Neural cell (in vitro differentiated cells): ENCODE data around the gene CIZ1. TPM values are rescaled to one million over a fixed set of nuclear protein-coding genes. Genes with fewer than 3 reads are reported as not detected.

Experiments used
- H2AFZ ChIP-seq: fragments of 200-600, 300-800 bp; sonication (generic), shearing (Covaris generic); 2 replicates; pipeline ENCODE4 v1.6.0; 2014; ENCODE audit warnings: low read depth, mild to moderate bottlenecking, antibody characterized with exemption, low read length, moderate library complexity
- H3F3A ChIP-seq: fragments of 200-600 bp; shearing (Covaris generic); 2 replicates; pipeline ENCODE4 v1.6.1; 2016; ENCODE audit warnings: mild to moderate bottlenecking, moderate library complexity, mixed read lengths, antibody characterized with exemption, low read length; ENCODE audit not compliant: insufficient read depth, poor library complexity, severe bottlenecking
- H3K27ac ChIP-seq: fragments of 200-600, 300-800 bp; sonication (generic), shearing (Covaris generic); 2 replicates; pipeline ENCODE4 v1.5.1; 2014; ENCODE audit warnings: mild to moderate bottlenecking, low read length, moderate library complexity
- H3K27me3 ChIP-seq: fragments of 300-800, 200-600 bp; sonication (generic), shearing (Covaris generic); 2 replicates; pipeline ENCODE4 v1.6.0; 2014; ENCODE audit warnings: mild to moderate bottlenecking, low read depth, low read length, moderate library complexity; ENCODE audit not compliant: insufficient read depth
- H3K36me3 ChIP-seq: fragments of 300-800, 200-600 bp; sonication (generic), shearing (Covaris generic); 2 replicates; pipeline ENCODE4 v1.5.1; 2014; ENCODE audit warnings: mild to moderate bottlenecking, antibody characterized with exemption, low read length, moderate library complexity; ENCODE audit not compliant: insufficient read depth
- H3K4me2 ChIP-seq: fragments of 300-800, 200-600 bp; sonication (generic), shearing (Covaris generic); 2 replicates; pipeline ENCODE4 v1.6.0; 2014; ENCODE audit warnings: mild to moderate bottlenecking, low read length
- H3K4me3 ChIP-seq: fragments of 300-800, 200-600 bp; sonication (generic), shearing (Covaris generic); 2 replicates; pipeline ENCODE4 v1.5.1; 2014; ENCODE audit warnings: mild to moderate bottlenecking, low read length, moderate library complexity
- H3K79me2 ChIP-seq: fragments of 200-600 bp; shearing (Covaris generic); replicated peaks from 2 replicates; pipeline ENCODE4 v1.6.0; 2014; ENCODE audit warnings: mild to moderate bottlenecking, low read length, moderate library complexity; ENCODE audit not compliant: insufficient read depth
- H3K9ac ChIP-seq: fragments of 300-800, 200-600 bp; sonication (generic), shearing (Covaris generic); 2 replicates; pipeline ENCODE4 v1.6.1; 2016; ENCODE audit warnings: mild to moderate bottlenecking, low read length, mixed read lengths
- H3K9me2 ChIP-seq: fragments of 200-600 bp; shearing (Covaris generic); 2 replicates; pipeline ENCODE4 v1.6.1; 2016; ENCODE audit warnings: mild to moderate bottlenecking, low read length, mixed read lengths; ENCODE audit not compliant: insufficient read depth
- H3K9me3 ChIP-seq: fragments of 200-600, 300-800 bp; sonication (generic), shearing (Covaris generic); 2 replicates; pipeline ENCODE4 v1.6.1; 2016; ENCODE audit warnings: mild to moderate bottlenecking, mixed run types, low read length, moderate library complexity, mixed read lengths
- H4K20me1 ChIP-seq: fragments of 200-600 bp; shearing (Covaris generic); 2 replicates; pipeline ENCODE4 v1.6.1; 2016; ENCODE audit warnings: mild to moderate bottlenecking, mixed run types; ENCODE audit not compliant: insufficient read depth
- CTCF ChIP-seq: fragments of 450-650 bp; IDR thresholded peaks from 2 replicates; pipeline ENCODE4 v1.5.1; 2014; ENCODE audit warnings: antibody characterized with exemption, mild to moderate bottlenecking, moderate library complexity; ENCODE audit not compliant: poor library complexity, severe bottlenecking
- EP300 ChIP-seq: fragments of 450-650 bp; conservative IDR thresholded peaks from 2 replicates; pipeline ENCODE4 v1.6.1; 2014; ENCODE audit warnings: antibody characterized with exemption, mild to moderate bottlenecking, moderate library complexity; ENCODE audit not compliant: poor library complexity, severe bottlenecking
- EZH2 ChIP-seq: fragments of 200-600, 300-800 bp; shearing (Covaris generic), sonication (generic); IDR thresholded peaks from 2 replicates; pipeline ENCODE4 v1.6.1; 2014; ENCODE audit warnings: antibody characterized with exemption, low read length, borderline replicate concordance, mild to moderate bottlenecking; ENCODE audit not compliant: insufficient read depth, poor library complexity, severe bottlenecking
- MXI1 ChIP-seq: fragments of 450-650 bp; conservative IDR thresholded peaks from 2 replicates; pipeline ENCODE4 v1.6.1; 2014; ENCODE audit warnings: antibody characterized with exemption, mild to moderate bottlenecking; ENCODE audit not compliant: poor library complexity, severe bottlenecking
- POLR2AphosphoS5 ChIP-seq: IDR thresholded peaks from 2 replicates; pipeline ENCODE4 v1.6.1; 2012
- RAD21 ChIP-seq: fragments of 450-650 bp; conservative IDR thresholded peaks from 2 replicates; pipeline ENCODE4 v1.6.1; 2014; ENCODE audit warnings: antibody characterized with exemption, mild to moderate bottlenecking, moderate library complexity
- SMC3 ChIP-seq: fragments of 450-650 bp; conservative IDR thresholded peaks from 2 replicates; pipeline ENCODE4 v1.6.1; 2014; ENCODE audit warnings: antibody characterized with exemption, mild to moderate bottlenecking, moderate library complexity; ENCODE audit not compliant: poor library complexity
- TAF1 ChIP-seq: IDR thresholded peaks from 2 replicates; pipeline ENCODE4 v1.6.1; 2012; ENCODE audit warnings: low read depth
- polyA plus RNA-seq: library from polyadenylated mRNA; depleted of rRNA; stranded (reverse); fragments of >200 nt; gene quantifications from 2 replicates; pipeline ENCODE4 v1.2.3, GENCODE V29; 2014
- TF ChIP-seq, protein P1 (sequence below): IDR thresholded peaks from 2 replicates; pipeline ENCODE4 v1.6.1; 2012; ENCODE audit warnings: borderline replicate concordance

The CIZ1 gene
- polyA plus RNA-seq, 1 donor from 2014 or later: 25.6 TPM

GRCh38 chr9:128166169-128166568 is 25.2 kb downstream of the CIZ1 start:
- Histone ChIP-seq H2AFZ (no peak overlapping the region), H3K36me3 (peaks cover 3% of the 10 kb centered on the region), H4K20me1 (no peaks in the 10 kb centered on the region), H3K27ac (no peak overlapping the region), H3K4me3 (no peak overlapping the region), H3K9ac (no peak overlapping the region), H3K27me3 (no peaks in the 10 kb centered on the region), H3K9me3 (no peaks in the 10 kb centered on the region), H3K79me2 (no peaks in the 10 kb centered on the region), H3K9me2 (no peaks in the 10 kb centered on the region), H3F3A (no peaks in the 10 kb centered on the region), H3K4me2 (no peak overlapping the region)
- TF ChIP-seq MXI1 (no peak), RAD21 (no peak), EZH2 (no peak), EP300 (no peak), SMC3 (no peak), CTCF (no peak), TAF1 (no peak), POLR2AphosphoS5 (no peak)
- TF ChIP-seq, protein P1, sequence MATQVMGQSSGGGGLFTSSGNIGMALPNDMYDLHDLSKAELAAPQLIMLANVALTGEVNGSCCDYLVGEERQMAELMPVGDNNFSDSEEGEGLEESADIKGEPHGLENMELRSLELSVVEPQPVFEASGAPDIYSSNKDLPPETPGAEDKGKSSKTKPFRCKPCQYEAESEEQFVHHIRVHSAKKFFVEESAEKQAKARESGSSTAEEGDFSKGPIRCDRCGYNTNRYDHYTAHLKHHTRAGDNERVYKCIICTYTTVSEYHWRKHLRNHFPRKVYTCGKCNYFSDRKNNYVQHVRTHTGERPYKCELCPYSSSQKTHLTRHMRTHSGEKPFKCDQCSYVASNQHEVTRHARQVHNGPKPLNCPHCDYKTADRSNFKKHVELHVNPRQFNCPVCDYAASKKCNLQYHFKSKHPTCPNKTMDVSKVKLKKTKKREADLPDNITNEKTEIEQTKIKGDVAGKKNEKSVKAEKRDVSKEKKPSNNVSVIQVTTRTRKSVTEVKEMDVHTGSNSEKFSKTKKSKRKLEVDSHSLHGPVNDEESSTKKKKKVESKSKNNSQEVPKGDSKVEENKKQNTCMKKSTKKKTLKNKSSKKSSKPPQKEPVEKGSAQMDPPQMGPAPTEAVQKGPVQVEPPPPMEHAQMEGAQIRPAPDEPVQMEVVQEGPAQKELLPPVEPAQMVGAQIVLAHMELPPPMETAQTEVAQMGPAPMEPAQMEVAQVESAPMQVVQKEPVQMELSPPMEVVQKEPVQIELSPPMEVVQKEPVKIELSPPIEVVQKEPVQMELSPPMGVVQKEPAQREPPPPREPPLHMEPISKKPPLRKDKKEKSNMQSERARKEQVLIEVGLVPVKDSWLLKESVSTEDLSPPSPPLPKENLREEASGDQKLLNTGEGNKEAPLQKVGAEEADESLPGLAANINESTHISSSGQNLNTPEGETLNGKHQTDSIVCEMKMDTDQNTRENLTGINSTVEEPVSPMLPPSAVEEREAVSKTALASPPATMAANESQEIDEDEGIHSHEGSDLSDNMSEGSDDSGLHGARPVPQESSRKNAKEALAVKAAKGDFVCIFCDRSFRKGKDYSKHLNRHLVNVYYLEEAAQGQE: no peak

- no peak overlapping the region for H3K9ac ChIP-seq
Observed at GRCh38 chr9:128164307-128164885, 27.0 kb downstream of the CIZ1 start.

More at GRCh38 chr9:128164307-128164885, 27.0 kb downstream of the CIZ1 start:
- Histone ChIP-seq H3K36me3 (peaks cover 3% of the 10 kb centered on the region), H3K9me3 (no peaks in the 10 kb centered on the region), H3K4me3 (no peak overlapping the region), H3K27ac (no peak overlapping the region), H4K20me1 (no peaks in the 10 kb centered on the region), H3K79me2 (no peaks in the 10 kb centered on the region), H3F3A (no peaks in the 10 kb centered on the region), H3K9me2 (no peaks in the 10 kb centered on the region), H2AFZ (no peak overlapping the region), H3K27me3 (no peaks in the 10 kb centered on the region), H3K4me2 (no peak overlapping the region)
- TF ChIP-seq EP300 (no peak), EZH2 (no peak), POLR2AphosphoS5 (no peak), CTCF (no peak), MXI1 (no peak), TAF1 (no peak), SMC3 (no peak), RAD21 (no peak)
- TF ChIP-seq, protein P1: no peak
